ENCODE measurements around the gene LIPA. TPM values are rescaled to one million over a fixed set of nuclear protein-coding genes. Genes with fewer than 3 reads are reported as not detected.

Gene LIPA
- total RNA-seq, 1 experiment from 2014 or later = 45.2 TPM

- Histone ChIP-seq H4K20me1 (ENCODE audit: insufficient read depth) (no peaks in the 10 kb centered on the region), H3K9me3 (ENCODE audit: insufficient read depth, low read depth) (no peaks in the 10 kb centered on the region), H3K4me2 (peak overlapping the region; percentile 56), H3K4me3 (no peak overlapping the region), H3F3A (ENCODE audit: insufficient read depth, low read depth) (peaks cover 35% of the 10 kb centered on the region), H2AFZ (peak overlapping the region; percentile 46; the same call in 1 of the 2 replicates), H3K27ac (peak overlapping the region; percentile 95), H3K9me2 (ENCODE audit: insufficient read depth) (no peaks in the 10 kb centered on the region), H3K36me3 (ENCODE audit: low read depth) (no peaks in the 10 kb centered on the region), H3K79me2 (ENCODE audit: low read depth) (no peaks in the 10 kb centered on the region), H3K4me1 (replicated peaks; ENCODE audit: insufficient read depth) (peaks cover 43% of the 10 kb centered on the region), H3K27me3 (ENCODE audit: insufficient read depth, low read depth) (no peaks in the 10 kb centered on the region)
- intact Hi-C loops (cut with micrococcal nuclease; ENCODE audit: unreplicated experiment) = no loop called here
- TF ChIP-seq EZH2 (IDR thresholded peaks at IDR 0.05; ENCODE audit: low read depth) (no peak), CTCF (conservative IDR thresholded peaks at IDR 0.05) (no peak)
- POLR2A ChIA-PET (ENCODE audit: unreplicated experiment) = no interaction called here
- CTCF ChIA-PET = no interaction called here
- no peak for DNase-seq
- no TSS peak for BruUV-seq (replicated peaks)
These were observed 11.5 kb upstream of the LIPA start for GRCh38 chr10:89263091-89263490.

DNA sequence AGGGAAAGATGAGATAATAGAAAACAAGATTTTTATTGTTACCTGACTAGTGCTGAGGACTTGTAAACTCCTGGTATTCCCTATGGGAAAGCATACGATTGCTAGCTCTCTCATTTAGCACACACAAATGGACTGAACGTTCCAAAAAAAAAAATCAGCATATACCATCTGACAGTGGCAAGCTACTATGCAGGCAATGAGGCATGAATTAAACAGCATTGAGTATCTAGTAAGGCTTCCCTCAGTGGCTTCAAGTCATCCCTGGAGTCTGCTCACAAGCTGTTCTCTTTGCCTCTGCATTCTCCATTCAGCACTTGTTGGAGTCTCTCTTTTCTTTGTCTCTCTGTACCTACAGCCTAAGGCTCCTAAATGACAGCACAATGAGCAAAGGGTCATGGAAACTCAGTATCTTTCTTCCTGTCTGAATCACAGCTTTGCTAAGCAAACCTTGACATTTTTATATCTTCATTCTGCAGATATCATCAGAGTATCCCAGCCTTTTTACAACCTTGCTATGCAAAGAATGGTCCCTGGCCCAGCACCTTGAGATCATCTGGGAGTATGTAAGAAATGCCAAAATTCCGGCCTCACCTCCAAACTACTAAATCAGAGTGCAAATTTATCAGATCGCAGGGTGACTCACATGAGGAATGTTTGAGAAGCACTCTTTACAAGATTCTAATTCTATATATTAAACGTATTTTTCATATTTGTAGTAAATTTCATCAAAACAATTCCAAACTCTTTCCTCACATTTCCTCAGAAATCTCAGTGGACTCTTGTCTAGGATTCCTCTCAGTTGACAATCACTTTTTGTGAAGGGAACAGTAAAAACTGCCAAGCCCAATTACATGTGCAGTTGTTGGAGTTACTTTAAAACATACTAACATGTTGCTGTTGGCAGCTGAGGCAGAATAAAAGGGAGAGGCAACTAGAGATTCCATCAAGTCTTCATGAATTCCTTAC lies 10.8 kb upstream of the LIPA start:
- H3K9me3 ChIP-seq (ENCODE audit: insufficient read depth, low read depth) = no peaks in the 10 kb centered on the region
- TF ChIP-seq CTCF (conservative IDR thresholded peaks at IDR 0.05) (no peak), EZH2 (IDR thresholded peaks at IDR 0.05; ENCODE audit: low read depth) (no peak)
- H3K9me2 ChIP-seq (ENCODE audit: insufficient read depth) = no peaks in the 10 kb centered on the region
- peaks cover 35% of the 10 kb centered on the region for H3F3A ChIP-seq (ENCODE audit: insufficient read depth, low read depth)
- TSS peak; percentile 82 for BruUV-seq (replicated peaks)
- CTCF ChIA-PET = interaction anchor here (0.6 kb wide), 1 partner anchor 221 kb away, joined by 13 read pairs; no protein-coding TSS in a partner anchor
- intact Hi-C loops (cut with micrococcal nuclease; ENCODE audit: unreplicated experiment) = loop anchor here (1.0 kb wide), 3 partner anchors 13 to 90 kb away; no protein-coding TSS in a partner anchor
- peak; percentile 45 to 96 for DNase-seq
- H4K20me1 ChIP-seq (ENCODE audit: insufficient read depth) = no peaks in the 10 kb centered on the region
- peaks cover 43% of the 10 kb centered on the region for H3K4me1 ChIP-seq (replicated peaks; ENCODE audit: insufficient read depth)
- POLR2A ChIA-PET (ENCODE audit: unreplicated experiment) = interaction anchor here (0.6 to 0.7 kb wide), 2 partner anchors 75 to 381 kb away, joined by 3 to 5 read pairs; no protein-coding TSS in a partner anchor
- no peaks in the 10 kb centered on the region for H3K79me2 ChIP-seq (ENCODE audit: low read depth)
- H3K36me3 ChIP-seq (ENCODE audit: low read depth) = no peaks in the 10 kb centered on the region
- peak overlapping the region; percentile 95 for H3K27ac ChIP-seq
- H3K4me2 ChIP-seq = peak overlapping the region; percentile 56
- H3K27me3 ChIP-seq (ENCODE audit: insufficient read depth, low read depth) = no peaks in the 10 kb centered on the region
- peak overlapping the region; percentile 46; the same call in 1 of the 2 replicates for H2AFZ ChIP-seq
- peak overlapping the region; percentile 20; the same call in 1 of the 2 replicates for H3K4me3 ChIP-seq

GRCh38 chr10:89258881-89259280 lies 7.3 kb upstream of the LIPA start:
- no peaks in the 10 kb centered on the region for H3K79me2 ChIP-seq (ENCODE audit: low read depth)
- H3F3A ChIP-seq (ENCODE audit: insufficient read depth, low read depth) = peaks cover 30% of the 10 kb centered on the region
- H3K4me1 ChIP-seq (replicated peaks; ENCODE audit: insufficient read depth) = peaks cover 36% of the 10 kb centered on the region
- H3K9me3 ChIP-seq (ENCODE audit: insufficient read depth, low read depth) = no peaks in the 10 kb centered on the region
- no peak overlapping the region for H3K27ac ChIP-seq
- TF ChIP-seq CTCF (conservative IDR thresholded peaks at IDR 0.05) = no peak
- TF ChIP-seq EZH2 (IDR thresholded peaks at IDR 0.05; ENCODE audit: low read depth) = no peak
- H3K27me3 ChIP-seq (ENCODE audit: insufficient read depth, low read depth) = no peaks in the 10 kb centered on the region
- DNase-seq = no peak
- H3K9me2 ChIP-seq (ENCODE audit: insufficient read depth) = no peaks in the 10 kb centered on the region
- no peaks in the 10 kb centered on the region for H3K36me3 ChIP-seq (ENCODE audit: low read depth)
- no peak overlapping the region for H3K4me2 ChIP-seq
- CTCF ChIA-PET = interaction anchor here (0.6 kb wide), 1 partner anchor 94 kb away, joined by 6 read pairs; no protein-coding TSS in a partner anchor
- intact Hi-C loops (cut with micrococcal nuclease; ENCODE audit: unreplicated experiment) = no loop called here
- H4K20me1 ChIP-seq (ENCODE audit: insufficient read depth) = no peaks in the 10 kb centered on the region
- BruUV-seq (replicated peaks) = no TSS peak
- H3K4me3 ChIP-seq = no peak overlapping the region
- no peak overlapping the region for H2AFZ ChIP-seq
- POLR2A ChIA-PET (ENCODE audit: unreplicated experiment) = interaction anchor here (0.7 kb wide), 1 partner anchor 477 kb away, joined by 5 read pairs; no protein-coding TSS in a partner anchor
